ENCODE data around the gene ECSCR. TPM values are rescaled to one million over a fixed set of nuclear protein-coding genes. Genes with fewer than 3 reads are reported as not detected.

The ECSCR gene
- total RNA-seq, 4 donors from 2014 or later, result 10.0 to 25.4 (median 19.0) TPM

DNA sequence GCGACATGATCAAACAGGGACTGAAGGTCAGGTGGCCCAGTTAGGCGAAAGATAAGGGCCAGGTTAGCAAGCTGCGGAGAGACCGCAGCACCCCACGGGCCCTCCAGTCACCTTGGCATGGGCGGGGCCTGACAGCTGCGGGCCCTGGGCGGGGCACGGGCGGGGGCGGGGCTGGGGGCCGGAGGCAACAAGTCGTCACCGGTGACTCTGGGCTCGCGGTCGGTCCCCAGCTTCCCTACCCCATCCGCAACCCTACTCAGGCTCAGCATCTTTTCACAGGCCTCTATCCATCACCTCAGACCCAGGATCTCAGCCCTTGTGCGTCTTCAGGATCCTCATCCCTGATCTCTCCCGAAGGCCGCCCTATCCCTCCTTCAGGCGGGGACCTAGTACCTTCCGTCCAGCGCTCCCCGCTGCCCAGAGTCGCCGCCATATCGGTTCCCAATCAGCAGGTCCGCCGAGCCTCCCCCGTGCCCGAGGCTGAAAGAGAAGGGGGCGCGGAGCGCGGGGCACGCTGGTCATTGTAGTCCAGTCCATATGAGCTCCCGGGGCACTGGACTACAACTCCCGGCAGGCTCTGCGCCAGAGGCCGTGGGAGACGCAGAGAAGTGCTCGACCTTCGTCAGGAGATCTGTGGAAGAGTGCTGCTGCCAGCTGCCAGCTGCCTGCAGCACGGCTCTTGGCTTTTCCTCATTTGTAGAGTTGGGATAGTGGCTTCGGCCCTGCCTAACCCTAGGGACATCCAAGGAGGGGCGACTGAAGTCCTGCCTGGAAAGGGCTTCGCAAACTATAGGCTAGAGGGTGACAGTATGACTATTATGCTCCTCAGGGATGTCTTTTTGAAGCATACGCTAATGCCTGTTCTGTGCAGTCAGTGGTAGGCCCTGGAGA is 23.3 kb downstream of the ECSCR start, which contains the start of gene DNAJC18:
Gene DNAJC18, minus strand, starts transcription at position 513 of the 891 bp plus-strand sequence. Its CDS starts 80 bp downstream, at position 433.
- TF ChIP-seq, protein P1, sequence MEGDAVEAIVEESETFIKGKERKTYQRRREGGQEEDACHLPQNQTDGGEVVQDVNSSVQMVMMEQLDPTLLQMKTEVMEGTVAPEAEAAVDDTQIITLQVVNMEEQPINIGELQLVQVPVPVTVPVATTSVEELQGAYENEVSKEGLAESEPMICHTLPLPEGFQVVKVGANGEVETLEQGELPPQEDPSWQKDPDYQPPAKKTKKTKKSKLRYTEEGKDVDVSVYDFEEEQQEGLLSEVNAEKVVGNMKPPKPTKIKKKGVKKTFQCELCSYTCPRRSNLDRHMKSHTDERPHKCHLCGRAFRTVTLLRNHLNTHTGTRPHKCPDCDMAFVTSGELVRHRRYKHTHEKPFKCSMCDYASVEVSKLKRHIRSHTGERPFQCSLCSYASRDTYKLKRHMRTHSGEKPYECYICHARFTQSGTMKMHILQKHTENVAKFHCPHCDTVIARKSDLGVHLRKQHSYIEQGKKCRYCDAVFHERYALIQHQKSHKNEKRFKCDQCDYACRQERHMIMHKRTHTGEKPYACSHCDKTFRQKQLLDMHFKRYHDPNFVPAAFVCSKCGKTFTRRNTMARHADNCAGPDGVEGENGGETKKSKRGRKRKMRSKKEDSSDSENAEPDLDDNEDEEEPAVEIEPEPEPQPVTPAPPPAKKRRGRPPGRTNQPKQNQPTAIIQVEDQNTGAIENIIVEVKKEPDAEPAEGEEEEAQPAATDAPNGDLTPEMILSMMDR (IDR thresholded peaks at IDR 0.05; ENCODE audit: low read depth), result no peak

DNA sequence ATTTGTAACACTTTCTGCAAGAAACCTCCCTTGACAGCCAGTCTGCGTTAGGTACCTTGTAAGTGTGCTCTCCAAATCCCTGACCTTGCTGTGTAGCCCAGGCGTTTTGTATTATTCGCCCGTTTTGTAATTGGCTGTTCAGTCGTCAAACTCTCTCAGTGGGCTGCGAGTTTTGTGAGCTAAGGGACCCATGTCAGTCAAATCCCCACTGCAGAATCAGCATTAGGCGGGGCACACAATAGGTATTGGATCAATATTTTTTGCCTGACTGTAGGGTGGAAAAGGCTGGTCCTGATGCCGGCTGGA is 23.9 kb downstream of the ECSCR start:
- TF ChIP-seq, protein P1 (IDR thresholded peaks at IDR 0.05; ENCODE audit: low read depth), result no peak

DNA sequence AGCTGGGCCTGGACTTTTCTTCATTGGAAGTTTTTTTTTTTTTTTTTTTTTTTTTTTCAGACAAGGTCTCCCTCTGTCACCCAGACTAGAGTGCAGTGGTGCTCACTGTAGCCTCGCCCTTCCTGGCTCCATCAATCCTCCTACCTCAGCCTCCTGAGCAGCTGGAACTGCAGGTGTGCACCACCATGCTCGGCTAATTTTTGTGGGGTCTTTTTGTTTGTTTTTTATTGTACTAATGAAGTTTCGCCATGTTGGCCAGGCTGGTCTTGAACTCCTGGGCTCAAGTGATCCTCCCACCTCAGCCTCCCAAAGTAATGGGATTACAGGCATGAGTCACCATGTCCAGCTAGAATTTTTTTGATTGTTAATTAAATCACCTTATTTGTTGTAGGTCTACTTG is 26.9 kb downstream of the ECSCR start:
- TF ChIP-seq, protein P1 (IDR thresholded peaks at IDR 0.05; ENCODE audit: low read depth), result no peak

DNA sequence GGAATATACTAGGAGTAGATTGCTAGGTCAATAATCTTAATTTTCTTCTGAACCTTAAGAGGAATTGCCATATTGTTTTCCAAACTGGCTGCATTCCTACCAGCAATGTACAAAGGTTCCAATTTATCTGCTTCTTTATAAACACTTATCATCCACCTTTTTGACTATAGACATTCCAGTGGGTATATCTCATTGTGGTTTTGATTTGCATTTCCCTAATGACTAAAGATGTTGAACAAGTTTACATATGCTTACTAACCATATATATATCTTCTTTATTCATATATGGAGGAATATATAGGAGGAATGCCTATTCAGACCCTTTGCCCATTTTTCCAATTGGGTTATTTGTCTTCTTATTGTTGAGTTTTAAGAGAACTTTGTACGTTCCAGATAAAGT is 30.8 kb downstream of the ECSCR start:
- TF ChIP-seq, protein P1 (IDR thresholded peaks at IDR 0.05; ENCODE audit: low read depth), result no peak

DNA sequence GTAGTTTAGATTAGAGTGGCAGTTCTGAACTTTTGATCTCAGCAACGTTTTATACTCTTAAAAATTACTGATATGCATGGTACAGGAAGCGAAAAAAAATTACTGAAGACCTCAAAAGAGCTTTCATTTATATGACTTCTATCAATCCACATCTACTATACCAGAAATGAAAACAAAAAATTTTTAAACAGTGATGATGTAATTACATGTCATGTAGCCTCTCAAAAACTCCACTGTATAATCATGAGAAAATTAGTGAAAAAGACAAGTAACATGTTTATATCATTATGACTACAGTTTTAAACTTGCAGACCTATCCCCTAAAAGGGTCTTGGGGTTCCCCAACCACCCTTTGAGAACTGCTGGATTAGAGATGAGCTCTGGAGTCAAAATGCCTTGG is 32.5 kb downstream of the ECSCR start:
- TF ChIP-seq, protein P1 (IDR thresholded peaks at IDR 0.05; ENCODE audit: low read depth), result no peak

DNA sequence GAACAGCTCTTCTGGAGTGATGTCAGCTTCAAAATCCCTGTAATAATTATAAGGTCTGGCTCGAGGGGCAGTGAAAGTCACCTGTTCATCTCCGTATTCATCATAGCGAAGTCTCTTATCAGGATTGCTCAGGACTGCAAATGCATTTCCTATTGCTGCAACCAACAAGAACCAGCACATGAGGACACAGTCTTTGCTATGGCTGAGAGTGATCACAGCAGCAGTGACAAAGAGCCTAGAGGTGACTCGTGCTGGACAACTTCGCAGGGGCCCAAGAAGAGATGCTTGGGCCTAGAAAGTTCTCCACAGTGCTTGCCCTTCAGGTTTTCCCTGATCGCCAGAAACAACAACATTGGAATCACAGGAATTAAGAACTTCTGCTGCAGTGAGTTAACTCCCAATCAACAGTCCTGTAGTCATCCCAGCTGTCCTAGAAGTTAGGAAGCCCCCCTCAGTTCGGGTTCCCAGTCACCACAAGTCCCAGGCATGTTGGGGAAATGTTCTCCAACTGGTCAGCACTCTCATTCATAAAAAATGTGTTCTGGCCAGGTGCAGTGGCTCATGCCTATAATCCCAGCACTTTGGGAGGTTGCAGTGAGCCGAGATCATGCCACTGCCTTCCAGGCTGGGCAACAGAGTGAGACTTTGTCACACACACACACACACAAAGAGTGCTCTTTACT is 36.2 kb downstream of the ECSCR start:
- TF ChIP-seq, protein P1 (IDR thresholded peaks at IDR 0.05; ENCODE audit: low read depth), result no peak

DNA sequence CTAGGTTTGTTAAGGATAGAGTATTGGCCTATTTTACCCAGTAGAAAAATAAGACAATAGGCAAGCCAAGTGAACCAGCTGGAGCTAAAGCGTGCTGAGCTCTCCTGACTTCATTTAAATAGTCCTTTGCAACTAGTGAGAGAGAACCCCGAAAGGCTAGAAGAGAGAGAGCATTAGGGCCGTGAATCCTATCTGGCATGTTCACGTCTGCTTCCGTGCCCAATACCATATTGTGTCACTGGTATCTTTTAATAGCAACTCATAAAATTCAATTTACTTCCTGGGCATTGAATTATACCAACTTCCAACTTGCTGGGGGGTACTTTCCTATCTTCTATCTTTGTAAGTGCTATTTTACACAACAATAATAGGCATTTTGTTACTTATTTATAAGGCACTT is 37.0 kb downstream of the ECSCR start:
- TF ChIP-seq, protein P1 (IDR thresholded peaks at IDR 0.05; ENCODE audit: low read depth), result no peak
